NCI-H748 (cell line): ENCODE data around the gene POLDIP3.

Experiments used
- DNase-seq: peaks from one replicate; lab custom pipeline; 2025; ENCODE audit not compliant: unreplicated experiment; lab: John Stamatoyannopoulos, UW

Gene POLDIP3, protein sequence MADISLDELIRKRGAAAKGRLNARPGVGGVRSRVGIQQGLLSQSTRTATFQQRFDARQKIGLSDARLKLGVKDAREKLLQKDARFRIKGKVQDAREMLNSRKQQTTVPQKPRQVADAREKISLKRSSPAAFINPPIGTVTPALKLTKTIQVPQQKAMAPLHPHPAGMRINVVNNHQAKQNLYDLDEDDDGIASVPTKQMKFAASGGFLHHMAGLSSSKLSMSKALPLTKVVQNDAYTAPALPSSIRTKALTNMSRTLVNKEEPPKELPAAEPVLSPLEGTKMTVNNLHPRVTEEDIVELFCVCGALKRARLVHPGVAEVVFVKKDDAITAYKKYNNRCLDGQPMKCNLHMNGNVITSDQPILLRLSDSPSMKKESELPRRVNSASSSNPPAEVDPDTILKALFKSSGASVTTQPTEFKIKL

DNA sequence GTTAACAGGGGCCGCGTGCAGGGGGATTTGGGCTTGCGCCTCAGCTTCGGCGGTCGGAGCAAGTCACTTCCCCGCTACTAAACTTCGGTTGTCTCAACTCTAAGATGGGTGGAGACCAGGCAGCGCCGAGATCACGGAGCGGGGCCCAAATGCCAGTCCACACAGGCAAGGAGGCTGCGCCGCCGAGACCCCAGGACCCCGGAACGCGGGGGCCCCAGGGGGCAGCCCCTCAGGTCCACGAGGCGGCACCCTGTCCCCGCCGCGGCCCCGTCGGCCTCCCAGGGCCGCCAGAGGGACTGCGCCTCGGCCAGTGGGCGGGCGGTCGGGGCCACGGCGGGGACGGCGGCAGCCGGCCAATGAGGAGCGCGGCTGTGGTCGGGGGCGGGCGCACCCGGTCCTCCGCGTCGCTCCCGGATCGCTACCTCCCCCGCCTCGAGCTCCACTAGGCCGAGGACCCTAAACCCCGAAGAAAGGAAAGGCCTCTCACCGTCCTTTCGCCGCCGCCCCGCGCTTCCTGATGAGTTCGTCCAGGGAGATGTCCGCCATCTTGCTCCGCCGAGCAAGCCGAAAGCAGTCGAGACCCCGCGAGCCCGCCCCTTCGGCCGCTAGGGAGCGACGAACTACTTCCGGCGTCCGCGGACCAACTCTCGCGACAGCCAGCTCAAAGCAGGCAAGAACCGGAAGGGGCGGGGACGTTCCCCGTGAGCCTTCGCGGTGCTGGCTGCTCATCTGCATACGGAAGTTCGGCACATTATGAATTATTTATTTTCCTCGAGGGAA lies at the start of gene POLDIP3:
Gene POLDIP3, minus strand, starts transcription at position 572 of the 780 bp plus-strand sequence. Its CDS starts 26 bp downstream, at position 546.
- peak; percentile 98 for DNase-seq

DNA sequence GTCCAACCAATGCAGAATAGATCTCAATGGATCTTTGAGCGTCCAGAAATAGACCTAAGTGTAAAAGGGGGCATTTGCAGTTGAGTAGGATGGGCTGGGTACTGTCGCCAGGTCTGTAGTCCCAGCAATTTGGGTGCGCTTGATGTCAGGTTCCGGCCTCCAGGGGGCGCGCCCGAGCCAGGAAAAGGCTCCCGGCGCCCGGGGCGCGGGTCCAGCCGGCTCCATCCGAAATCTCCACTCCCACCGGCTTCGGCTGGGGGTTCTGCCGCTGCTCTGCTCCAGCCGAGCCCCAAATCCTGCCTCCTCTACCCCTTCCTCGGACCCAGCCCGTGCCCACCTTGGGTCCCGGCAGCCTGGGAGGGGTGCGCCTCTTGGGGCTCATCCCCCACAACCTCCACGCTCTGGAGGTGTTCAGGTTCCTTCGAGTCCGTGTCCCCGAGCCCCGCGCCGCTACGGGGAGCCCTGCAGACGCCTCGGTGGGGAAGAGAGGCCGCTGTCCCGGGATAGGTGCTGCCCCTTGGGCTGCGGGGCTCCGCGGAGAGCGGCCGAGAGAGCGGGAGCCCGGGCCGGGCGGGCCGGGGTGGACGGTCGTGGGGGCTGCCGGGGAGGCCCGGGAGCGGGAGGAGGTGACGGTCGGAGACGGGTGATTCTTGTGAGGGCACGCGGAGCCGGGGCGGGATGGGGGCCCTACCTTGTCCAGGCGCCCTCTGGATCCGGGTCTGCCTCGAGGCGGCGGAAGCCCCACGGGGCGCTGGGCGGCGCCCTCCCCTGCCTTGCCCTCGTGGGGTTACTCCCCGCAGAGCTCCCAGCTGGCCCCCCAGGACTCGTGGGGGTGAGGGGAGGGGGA lies 47.5 kb upstream of the POLDIP3 start:
- peak; percentile 73 for DNase-seq

DNA sequence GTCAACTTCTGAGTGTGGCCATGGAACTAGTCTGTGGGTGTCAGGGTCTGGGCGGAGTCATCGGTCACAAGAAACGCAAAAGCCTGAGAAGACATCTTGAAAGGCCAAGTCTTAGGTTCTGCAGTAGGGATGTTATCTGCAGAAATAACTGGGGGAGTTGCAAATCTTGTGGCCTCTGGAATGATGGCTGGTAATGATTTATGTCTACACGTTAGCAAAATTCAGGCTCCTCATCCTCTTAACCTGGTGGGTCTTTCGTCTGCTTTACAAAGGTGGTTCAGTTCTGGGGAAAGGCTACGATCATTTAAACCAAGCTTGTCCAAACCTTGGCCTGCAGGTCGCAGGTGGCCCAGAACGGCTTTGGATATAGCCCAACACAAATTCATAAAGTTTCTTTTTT lies 41.9 kb upstream of the POLDIP3 start:
- no peak for DNase-seq

DNA sequence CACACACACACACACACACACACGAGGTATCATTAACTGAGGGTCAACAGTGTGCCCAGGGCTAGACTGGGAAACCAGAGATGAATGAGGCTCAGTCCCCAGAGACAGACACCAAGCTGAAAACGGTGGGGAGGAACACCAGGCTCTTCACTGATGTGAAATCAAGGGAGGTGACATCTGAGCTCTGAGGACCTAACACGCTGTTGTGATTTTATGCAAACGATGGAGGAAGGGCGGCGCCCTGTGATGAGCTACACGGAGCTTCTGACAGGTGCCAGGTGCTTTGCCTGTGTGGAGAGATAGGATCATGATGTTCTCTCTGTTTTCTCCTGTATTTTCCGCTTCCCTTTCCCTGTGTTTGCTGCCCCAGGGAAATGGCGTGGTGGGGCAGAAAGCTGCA lies 41.0 kb upstream of the POLDIP3 start:
- peak; percentile 89 for DNase-seq

DNA sequence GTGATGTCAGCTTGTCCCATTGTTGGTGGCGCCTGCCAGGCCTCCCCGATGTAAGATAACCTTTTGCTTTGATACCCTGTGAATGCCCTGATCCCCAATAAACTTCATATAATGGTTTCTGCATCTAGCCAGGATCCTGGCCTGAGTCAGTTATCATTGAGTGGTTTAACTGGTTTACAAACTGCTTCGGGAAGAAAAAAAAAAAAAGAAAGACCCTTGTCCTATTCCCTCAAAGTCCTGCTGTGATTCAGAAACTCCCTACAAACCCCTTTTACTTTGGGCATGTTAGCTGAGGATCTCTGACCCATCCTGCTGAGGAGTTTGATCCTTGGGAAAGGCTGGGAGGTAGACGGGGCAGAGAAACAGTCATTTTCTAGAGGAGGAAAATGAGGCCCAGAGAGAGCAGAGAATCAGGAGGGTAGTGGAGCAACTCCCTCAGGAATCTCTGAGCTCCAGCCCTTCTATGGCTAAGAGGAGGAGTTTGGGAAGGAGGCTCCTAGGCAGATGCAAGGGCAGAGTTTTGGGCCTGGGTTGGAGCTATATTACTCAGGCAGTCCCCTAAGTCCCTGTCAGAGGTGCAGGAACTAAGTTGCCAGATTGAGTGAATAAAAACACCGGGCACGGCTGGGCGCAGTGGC lies 39.9 kb upstream of the POLDIP3 start:
- no peak for DNase-seq

DNA sequence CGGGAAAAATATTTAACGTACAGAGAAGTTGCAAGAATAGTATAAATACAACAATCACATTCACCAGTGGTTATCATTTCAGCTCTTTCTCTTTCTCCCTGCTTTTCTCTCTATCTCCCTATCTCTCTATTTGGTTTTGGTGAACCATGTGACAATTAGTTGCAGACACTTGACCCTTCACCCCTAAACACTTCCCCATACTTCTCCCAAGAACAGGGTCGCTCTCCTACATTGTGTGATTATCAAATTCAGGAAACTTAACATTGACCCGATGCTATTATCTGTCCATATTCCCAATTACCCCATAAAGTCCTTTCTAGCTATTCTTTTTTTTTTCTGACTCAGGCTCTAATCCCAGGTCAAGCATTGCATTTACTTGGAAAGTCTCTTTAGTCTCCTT lies 39.3 kb upstream of the POLDIP3 start:
- no peak for DNase-seq

DNA sequence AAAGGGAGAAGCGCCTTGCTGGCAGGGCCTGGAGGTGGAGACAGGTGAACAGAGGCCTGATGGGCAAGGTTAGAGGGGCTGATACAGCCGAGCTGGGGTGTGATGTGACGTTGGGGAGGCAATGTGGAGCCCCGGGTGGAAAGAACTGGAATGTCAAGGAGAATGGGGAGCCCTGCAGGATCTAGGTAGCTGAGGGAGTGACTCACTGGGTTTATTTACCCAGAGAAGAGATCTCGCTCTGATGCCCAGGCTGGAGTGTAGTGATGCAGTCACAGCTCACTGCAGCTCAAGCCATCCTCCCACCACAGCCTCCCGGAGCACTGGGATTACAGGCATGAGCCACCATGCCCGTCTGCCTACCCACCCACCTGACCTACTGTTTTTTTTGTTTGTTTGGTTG lies 36.5 kb upstream of the POLDIP3 start:
- no peak for DNase-seq

DNA sequence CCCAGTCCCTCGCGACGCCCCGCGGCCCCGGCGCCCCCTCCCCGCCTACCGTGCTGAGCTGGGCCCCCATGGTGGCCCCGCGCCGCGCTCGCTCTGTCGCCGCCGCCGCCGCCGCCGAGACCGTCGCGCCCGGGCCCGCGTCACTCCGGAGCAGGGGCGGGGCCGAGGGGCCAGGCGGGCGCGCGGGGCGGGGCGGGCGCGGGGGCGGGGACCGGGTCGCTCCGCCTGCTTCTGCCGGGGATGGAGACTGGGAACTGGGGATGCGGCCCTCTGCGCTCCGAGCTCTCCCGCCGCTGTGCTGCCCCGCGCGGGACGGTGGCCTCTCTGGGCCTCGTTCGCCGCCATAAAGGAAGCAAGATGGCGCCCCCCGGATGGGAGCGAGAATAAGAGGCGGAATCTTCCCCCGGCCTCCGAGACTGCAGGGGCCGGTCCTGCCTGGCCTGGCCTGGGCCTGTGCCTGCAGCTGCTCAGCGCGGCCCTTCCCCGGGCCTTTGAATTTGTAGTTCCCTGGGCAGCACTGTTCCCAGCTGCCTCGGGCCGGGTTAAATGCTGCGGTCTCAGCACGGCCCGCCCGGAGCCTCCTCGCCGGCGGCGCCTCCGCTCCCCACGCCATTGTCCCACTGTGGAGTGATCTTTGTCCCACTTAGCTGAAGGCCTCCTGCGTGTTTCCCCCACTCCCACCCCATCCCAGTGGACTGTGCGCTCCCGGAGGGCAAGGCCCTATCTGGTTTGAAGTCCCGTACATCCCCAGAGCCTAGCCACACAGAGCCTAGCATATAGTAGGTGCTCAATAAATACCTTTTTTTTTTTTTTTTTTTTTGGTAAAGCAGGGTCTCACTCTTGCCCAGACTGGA lies 34.8 kb upstream of the POLDIP3 start, which contains the start of gene CYB5R3:
Gene CYB5R3, minus strand, starts transcription at position 147 of the 854 bp plus-strand sequence. Its CDS starts 77 bp downstream, at position 70.
- peak; percentile 90 for DNase-seq

DNA sequence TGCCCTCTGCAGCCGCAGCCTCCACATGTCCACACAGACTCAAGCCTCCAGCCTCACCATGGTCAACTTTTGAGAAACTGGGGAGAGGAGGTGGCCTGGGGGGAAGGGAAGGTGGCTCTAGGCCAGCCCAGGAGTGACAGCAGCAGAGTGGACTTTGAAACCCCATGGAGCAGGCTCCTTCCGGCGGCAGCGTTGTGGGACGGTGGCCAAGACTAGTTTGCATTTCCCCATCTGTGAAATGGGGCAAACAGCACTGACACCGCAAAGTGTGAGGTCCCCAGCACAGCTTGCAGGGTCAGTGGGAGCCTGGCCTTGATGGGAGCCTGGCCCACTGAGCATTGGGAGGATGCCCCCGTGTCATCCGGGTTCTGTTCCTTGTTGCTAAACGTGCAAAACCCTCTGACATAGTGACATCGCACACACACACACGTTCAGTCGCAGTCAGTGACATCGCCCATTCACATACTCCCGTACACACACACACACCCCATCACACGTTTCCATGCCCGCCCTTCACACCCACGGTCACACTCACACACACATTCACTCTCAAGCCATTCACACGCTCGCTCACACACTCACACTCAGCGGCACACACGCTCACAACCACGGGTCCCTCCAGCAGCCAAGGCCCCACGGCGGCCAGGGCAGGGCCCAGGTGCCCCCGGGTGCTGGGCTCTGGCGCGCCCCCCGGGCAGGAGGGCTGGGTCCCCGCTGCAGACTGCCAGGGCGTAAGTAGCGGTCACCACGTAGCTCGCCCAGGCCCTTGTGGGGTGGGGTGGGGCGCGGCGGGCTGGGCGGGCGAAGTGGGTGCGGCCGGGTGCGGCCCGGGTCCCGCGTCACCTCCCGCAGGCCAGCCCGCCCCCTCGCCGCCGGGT lies 33.9 kb upstream of the POLDIP3 start:
- peak; percentile 66 for DNase-seq

DNA sequence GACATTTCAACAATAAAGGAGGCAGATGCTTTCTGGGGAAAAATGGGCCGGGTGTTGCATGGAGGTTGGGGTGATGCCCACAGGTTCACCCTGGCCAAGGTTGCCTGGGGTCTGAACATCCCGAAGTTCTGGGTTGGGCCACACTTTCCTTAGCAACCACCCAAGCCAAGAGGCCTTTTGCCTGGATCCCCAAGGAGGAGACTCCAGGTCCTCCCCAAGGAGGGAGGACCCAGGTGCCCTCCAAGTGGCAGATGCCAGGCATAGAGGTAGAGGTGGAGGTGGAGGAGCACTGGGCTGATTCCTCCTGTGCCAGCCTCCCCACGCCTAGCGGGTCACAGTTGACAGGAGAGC lies 33.3 kb upstream of the POLDIP3 start:
- no peak for DNase-seq

DNA sequence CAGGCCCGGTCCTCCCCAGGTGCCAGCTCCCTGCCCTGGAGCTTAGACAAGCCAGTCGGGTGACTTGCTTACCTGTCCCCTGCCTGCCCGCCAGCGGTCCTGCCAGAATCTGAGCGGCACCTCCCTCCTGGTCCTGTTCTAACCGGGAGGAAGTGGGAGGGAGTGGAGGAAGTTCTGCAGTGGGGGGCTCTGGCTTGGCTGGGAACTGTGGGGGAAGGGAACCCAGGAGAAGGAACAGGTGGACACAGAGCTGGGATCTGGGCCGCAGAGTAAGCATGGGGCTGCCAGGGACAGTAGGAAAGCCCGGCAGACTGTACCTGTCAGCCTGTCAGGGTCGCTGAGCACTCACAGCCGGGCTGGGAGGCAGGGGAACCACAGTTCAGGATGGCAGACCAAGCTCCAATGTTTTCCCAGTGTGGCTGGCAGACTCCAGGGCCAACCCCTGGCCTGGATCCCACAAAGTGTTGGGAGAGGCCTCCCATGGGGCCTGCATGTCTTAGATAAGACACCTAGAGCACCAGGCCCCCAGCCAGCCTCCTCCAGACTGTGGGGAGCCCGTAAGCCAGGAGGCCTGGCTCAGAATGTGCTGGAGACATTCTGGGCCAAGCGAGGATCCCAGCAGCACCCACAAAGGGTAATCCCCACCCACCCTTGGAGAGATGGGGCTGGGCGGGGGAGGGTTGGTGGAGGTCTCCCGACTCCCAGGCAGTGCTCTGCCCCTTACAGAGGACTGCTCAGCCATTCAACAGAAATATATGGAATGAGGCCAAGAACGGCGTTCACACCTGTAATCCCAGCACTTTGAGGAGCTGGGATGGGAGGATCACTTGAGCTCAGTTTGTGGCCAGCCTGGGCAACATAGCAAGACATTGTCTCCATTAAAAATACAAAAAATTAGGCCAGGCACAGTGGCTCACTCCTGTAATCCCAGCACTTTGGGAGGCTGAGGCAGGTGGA lies 32.2 kb upstream of the POLDIP3 start:
- no peak for DNase-seq

DNA sequence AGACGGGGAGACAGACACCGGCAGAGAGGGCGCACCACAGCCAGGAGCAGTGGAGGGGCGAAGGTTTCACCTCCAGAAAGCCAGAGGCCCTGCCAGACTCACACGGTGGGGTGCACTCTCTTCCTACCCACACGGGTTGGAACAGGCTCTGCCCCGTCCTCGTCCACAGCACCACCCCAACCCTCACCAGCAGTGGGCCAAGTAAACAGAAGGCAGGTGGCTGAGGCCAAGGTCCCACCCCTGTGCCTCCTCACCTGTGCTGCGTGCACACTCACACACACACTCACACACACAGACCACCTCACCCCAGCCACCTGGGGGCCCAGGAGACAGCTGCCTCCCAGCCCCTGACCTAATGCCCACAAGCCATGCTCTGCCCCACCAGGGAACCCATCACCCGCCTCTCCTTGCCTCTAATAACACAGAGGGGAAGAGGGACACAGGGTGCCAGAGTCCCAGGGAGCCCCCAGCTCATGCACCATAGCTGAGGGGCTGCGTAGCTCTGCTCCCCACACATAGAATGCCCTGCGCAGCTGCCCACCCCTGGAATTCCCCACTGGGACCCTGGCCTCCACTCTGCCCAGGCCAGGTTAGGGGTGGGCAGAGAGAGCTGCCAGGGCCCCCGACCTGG lies 31.4 kb upstream of the POLDIP3 start:
- DNase-seq: no peak

DNA sequence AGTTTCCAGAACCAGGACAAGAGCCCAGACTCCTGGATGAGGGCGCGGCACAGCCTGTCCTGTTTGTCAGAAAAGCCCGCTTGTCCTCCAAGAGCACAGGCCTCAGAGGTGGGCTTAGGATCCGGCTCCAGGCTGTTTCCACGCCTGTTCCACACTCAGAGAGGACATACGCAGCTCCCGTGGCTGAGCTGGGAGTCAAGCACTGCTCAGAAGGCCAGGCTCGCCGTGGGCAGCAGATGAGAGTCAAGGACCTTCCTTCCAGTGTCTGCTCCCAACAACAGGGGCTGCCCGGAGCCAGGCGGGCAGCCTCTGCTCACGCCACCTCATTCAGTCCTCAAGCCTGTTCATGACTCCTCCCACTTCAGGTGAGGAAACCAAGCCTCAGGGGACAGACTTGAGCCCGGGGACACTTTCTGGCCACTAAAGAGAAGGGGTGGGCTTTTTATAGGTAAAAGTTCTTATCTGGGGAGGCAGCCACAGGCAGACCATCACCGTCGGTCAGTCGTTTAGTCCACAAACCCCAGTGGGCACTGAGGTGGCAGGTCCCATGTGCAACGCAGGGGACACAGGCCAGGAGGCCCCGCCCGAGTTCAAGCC lies 30.8 kb upstream of the POLDIP3 start:
- no peak for DNase-seq

DNA sequence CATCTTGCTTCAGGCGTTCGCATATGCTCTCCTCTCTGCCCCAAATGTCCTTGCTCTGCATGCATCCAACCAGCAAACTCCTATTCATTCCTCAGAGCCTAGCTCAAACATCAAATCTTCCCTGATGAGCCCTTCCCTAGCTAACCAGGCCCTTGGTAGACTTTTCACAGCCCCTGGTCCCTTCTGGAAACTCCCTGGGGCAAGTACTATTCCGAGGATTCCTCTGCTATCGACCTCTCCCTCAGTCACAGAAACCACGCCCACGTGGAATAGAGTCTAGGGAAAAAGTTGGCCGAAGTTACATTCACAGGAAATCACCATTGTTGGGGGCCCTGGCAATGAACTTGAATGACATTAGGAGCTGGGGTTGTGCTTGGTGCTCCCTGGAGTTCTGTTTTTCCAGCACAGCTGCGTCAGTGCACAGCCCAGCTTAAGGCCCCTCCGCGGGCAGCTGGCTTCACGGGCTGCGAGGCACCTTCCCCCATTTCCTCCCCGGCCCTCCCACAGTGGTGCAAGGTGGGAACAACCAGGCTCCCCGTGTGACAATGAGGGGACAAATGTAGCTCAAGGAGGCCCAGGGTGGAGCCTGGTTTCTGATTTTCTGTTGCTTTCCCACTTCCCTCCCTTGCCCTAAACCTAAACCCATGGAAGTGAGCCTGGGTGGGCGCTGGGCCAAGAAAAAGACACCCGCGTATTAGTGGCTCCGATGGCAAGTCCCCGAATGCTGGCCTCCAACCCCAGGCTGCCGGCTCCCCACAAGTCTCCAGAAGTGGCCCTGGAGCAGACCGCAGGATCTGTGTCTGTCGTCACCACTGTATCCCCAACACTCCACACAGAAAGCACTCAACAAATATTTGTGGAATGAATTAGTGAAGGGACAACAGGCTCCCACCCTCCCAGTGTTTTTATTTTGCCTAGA lies 30.0 kb upstream of the POLDIP3 start:
- no peak for DNase-seq

DNA sequence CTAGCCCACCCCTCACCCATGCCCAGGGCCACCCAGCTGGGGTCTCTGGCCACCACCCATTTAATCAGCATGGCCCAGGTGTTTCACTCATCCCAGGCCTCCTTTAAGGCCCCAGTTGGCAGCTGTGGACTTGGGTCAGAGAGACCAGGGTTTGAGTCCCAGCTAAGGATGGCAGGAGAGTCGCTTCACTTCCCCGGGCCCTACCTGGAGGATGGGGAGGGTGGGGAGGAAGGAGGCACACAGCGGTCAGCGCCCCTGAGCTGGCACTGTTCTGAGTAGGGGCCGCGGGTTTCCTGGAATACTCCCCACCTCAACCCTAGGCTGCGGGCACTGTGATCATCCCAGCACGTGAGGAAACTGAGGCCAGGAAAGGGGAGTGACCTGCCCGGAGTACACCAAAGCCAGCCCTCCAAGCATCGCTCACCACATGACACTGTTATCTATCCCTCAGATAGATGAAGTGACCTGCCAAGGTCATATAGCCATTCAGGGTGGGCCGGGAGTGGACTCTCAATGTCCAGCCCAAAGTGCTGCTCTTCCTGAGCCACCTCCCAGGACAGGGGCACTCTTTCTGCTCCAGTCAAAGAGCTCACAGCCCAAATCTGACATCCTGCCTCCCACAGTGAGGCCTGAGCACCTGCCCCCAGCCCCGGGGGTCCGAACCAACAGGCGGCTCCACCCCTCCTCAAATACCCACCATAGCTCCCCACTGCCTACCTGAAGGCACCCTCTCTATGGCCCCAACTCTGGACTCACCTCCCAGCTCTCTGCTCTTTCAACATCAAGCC lies 29.1 kb upstream of the POLDIP3 start:
- DNase-seq: no peak
